ENCODE measurements around the gene DBP. TPM values are rescaled to one million over a fixed set of nuclear protein-coding genes. Genes with fewer than 3 reads are reported as not detected.

Gene DBP
- total and polyA plus RNA-seq, 10 of the 15 experiments (the other 5 are each of a cell fraction or from before 2014, with no cell fraction given), result 2.0 to 10.6 (median 6.9) TPM

DNA sequence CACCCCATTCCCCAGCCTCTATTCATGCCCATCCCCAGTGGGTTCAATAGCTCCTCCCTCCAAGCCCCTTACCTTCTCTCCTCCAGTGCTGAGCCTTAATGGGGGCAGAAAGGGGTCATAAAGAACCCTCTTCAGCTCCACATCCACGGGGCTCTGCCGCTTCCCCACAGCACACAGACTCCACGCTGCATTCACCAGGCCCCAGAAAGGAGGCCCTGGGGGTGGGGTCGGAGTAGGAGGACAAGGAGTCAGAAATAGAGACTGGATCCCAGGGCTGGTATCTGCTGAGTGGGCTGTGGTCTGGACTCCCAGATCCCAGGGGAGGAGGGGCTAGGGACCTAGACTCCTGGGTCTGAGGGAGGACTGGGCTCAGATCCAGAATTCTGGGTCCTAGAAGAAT, 7.2 kb upstream of the DBP start:
- H3K9me3 ChIP-seq (replicated peaks; ENCODE audit: control insufficient read depth, insufficient read depth, low read length), result no peaks in the 10 kb centered on the region
- no peak for FAIRE-seq
- H3K27ac ChIP-seq (ENCODE audit: control insufficient read depth, insufficient read depth), result no peak overlapping the region
- ATAC-seq, result no peak
- DNase-seq (ENCODE audit: low read depth, low spot score), result no peak
- 64% methylated on average over 4 of the region's 4 CpGs for WGBS (ENCODE audit: insufficient coverage, insufficient replicate concordance, low lambda C conversion rate, missing lambda C conversion rate)
- ChIA-PET RAD21 (ENCODE audit: unreplicated experiment) (interaction anchor here (1.6 to 2.1 kb wide), 5 partner anchors 25 to 198 kb away, joined by 6 to 18 read pairs (median 9); partner anchors contain the start of genes RPL18 and SPHK2), SMC1A (ENCODE audit: uncharacterized antibody, unreplicated experiment) (interaction anchor here (1.5 to 2.4 kb wide), 3 partner anchors 30 to 198 kb away, joined by 4 to 13 read pairs (median 11); no protein-coding TSS in a partner anchor), POLR2A (no interaction called here), CTCF (interaction anchor here (1.9 to 3.6 kb wide), 5 partner anchors 25 to 198 kb away, joined by 6 to 31 read pairs (median 17); partner anchors contain the start of genes RPL18 and SPHK2)
- H3K4me3 ChIP-seq, result no peak overlapping the region
- BruUV-seq (replicated peaks), result no TSS peak
- in situ Hi-C loops (cut with MboI), result loop anchor here (25.0 kb wide), 1 partner anchor 1243 kb away; the partner anchor contains the start of genes AKT1S1, IL4I1 and TBC1D17
- TF ChIP-seq, protein P1, sequence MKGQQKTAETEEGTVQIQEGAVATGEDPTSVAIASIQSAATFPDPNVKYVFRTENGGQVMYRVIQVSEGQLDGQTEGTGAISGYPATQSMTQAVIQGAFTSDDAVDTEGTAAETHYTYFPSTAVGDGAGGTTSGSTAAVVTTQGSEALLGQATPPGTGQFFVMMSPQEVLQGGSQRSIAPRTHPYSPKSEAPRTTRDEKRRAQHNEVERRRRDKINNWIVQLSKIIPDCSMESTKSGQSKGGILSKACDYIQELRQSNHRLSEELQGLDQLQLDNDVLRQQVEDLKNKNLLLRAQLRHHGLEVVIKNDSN (IDR thresholded peaks at IDR 0.05; ENCODE audit: borderline replicate concordance, extremely low read length, insufficient read depth, low read depth, low read length), result no peak
- TF ChIP-seq MEF2A (IDR thresholded peaks at IDR 0.05; ENCODE audit: insufficient read depth, low read depth, low read length) (no peak), BCL11A (IDR thresholded peaks at IDR 0.05; ENCODE audit: low read depth, low read length) (no peak), PAX8 (IDR thresholded peaks at IDR 0.05) (no peak), PML (IDR thresholded peaks at IDR 0.05; ENCODE audit: low read length) (no peak), SREBF2 (IDR thresholded peaks at IDR 0.05; ENCODE audit: low read length) (no peak), NRF1 (conservative IDR thresholded peaks at IDR 0.05; ENCODE audit: low read depth, low read length) (no peak), YBX1 (IDR thresholded peaks at IDR 0.05) (no peak)
- TF ChIP-seq, protein P2, sequence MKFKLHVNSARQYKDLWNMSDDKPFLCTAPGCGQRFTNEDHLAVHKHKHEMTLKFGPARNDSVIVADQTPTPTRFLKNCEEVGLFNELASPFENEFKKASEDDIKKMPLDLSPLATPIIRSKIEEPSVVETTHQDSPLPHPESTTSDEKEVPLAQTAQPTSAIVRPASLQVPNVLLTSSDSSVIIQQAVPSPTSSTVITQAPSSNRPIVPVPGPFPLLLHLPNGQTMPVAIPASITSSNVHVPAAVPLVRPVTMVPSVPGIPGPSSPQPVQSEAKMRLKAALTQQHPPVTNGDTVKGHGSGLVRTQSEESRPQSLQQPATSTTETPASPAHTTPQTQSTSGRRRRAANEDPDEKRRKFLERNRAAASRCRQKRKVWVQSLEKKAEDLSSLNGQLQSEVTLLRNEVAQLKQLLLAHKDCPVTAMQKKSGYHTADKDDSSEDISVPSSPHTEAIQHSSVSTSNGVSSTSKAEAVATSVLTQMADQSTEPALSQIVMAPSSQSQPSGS (IDR thresholded peaks at IDR 0.05; ENCODE audit: low read length), result no peak
- intact Hi-C loops (cut with micrococcal nuclease; ENCODE audit: unreplicated experiment), result no loop called here
- H4K20me1 ChIP-seq (ENCODE audit: control insufficient read depth, insufficient read depth), result no peaks in the 10 kb centered on the region
- no peaks in the 10 kb centered on the region for H3K79me2 ChIP-seq (ENCODE audit: control insufficient read depth, insufficient read depth, low read length)
- peaks cover 16% of the 10 kb centered on the region for H3K4me1 ChIP-seq (ENCODE audit: control insufficient read depth, insufficient read depth, low read length)
- H3K4me2 ChIP-seq (ENCODE audit: control insufficient read depth, insufficient read depth), result no peak overlapping the region
- H2AFZ ChIP-seq (ENCODE audit: control insufficient read depth, low read depth, low read length), result no peak overlapping the region
- no peak overlapping the region for H3K9ac ChIP-seq (ENCODE audit: control insufficient read depth, insufficient read depth, low read length)
- H3K36me3 ChIP-seq (ENCODE audit: control insufficient read depth in 2 of 2, insufficient read depth in 2 of 2, low read length in 1 of 2), result no peaks in the 10 kb centered on the region
- H3K27me3 ChIP-seq (replicated peaks in 1 of 2; ENCODE audit: control insufficient read depth in 2 of 2, insufficient read depth in 2 of 2, low read length in 1 of 2), result no peaks in the 10 kb centered on the region
